HEK293 (cell line): ENCODE measurements around the gene MPHOSPH9.

Experiments used
- CTCF ChIP-seq: fragments of 450-650 bp; formaldehyde crosslinking; IDR thresholded peaks from 2 replicates; pipeline ENCODE4 v1.5.1; 2016; ENCODE audit warnings: missing biosample characterization, missing genetic modification characterization
- ZBTB49 ChIP-seq: fragments of 450-650 bp; formaldehyde crosslinking; IDR thresholded peaks from 2 replicates; pipeline ENCODE4 v1.5.1; 2016; ENCODE audit warnings: missing biosample characterization, missing genetic modification characterization, low read depth
- ZNF148 ChIP-seq: fragments of 450-650 bp; formaldehyde crosslinking; IDR thresholded peaks from 2 replicates; pipeline ENCODE4 v1.5.0; 2017; ENCODE audit warnings: missing biosample characterization, missing genetic modification characterization, borderline replicate concordance
- ZNF473 ChIP-seq: fragments of 450-650 bp; formaldehyde crosslinking; IDR thresholded peaks from 2 replicates; pipeline ENCODE4 v1.5.1; 2017; ENCODE audit warnings: missing biosample characterization, missing genetic modification characterization
- ZNF501 ChIP-seq: fragments of 450-650 bp; formaldehyde crosslinking; IDR thresholded peaks from 2 replicates; pipeline ENCODE4 v1.5.1; 2016; ENCODE audit warnings: missing biosample characterization, missing genetic modification characterization

GRCh38 chr12:123149501-123150274 lies 83.3 kb downstream of the MPHOSPH9 start:
- TF ChIP-seq ZBTB49 (no peak), ZNF501 (tag by site-specific recombination) (no peak), ZNF473 (tag by site-specific recombination) (no peak), CTCF (tag by site-specific recombination) (no peak), ZNF148 (tag by site-specific recombination) (no peak)
